Astrocyte of the spinal cord (primary cell): ENCODE results near the gene HMCN1.
A peak's percentile ranks its signal among the peaks of the same experiment; 100 is the strongest.

ENCODE experiments used
- DNase-seq: peaks from one replicate; pipeline ENCODE4 v3.0.0; 2011; ENCODE audit warnings: low read depth, low spot score
- H3K4me3 ChIP-seq: 2 replicates; pipeline ENCODE4 v1.5.1; 2011; ENCODE audit warnings: low read depth, mild to moderate bottlenecking, low read length, moderate library complexity
- CTCF ChIP-seq: IDR thresholded peaks from 2 replicates; pipeline ENCODE4 v1.5.1; 2012; ENCODE audit warnings: low read depth, mild to moderate bottlenecking, low read length, inconsistent platforms
- in situ Hi-C: cut with HindIII; loops from 2 replicates; pipeline ENCODE4 v1.10.0; 2017; ENCODE audit warnings: low sequenced_read_pairs

Gene HMCN1

DNA sequence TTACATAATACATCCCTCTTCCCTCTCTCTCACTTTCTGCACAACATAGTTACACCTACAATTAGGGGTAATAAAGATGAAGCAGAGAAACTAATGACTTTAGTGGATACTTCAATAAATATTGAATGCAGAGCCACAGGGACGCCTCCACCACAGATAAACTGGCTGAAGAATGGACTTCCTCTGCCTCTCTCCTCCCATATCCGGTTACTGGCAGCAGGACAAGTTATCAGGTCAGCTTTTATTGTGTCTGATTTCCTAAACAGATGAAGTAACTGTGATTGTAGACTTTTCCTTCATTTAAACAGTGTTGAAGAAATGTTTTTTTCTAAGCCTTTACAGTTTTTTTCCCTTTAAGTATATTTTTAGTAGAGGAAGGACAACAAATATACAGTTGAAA lies 359.2 kb downstream of the HMCN1 start:
- peak; percentile 22 for DNase-seq
- in situ Hi-C loops, result no loop called here
- no peak overlapping the region for H3K4me3 ChIP-seq
- no peak for TF ChIP-seq CTCF

DNA sequence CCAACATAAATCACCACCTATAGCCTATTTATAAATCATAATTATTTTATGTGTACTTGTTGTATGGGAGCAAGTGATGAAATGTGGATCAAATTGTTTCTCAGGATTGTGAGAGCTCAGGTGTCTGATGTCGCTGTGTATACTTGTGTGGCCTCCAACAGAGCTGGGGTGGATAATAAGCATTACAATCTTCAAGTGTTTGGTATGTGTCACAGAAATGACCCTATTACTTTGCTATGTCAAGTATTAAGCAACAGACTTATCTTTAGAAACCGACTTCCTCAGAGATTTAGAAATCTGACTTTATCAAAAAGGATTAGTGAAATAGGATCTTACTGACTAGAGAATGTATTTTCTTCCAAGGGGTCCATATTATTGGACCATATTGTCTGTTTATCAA lies 360.0 kb downstream of the HMCN1 start:
- in situ Hi-C loops, result no loop called here
- H3K4me3 ChIP-seq, result no peak overlapping the region
- peak; percentile 23 for DNase-seq
- TF ChIP-seq CTCF, result no peak

DNA sequence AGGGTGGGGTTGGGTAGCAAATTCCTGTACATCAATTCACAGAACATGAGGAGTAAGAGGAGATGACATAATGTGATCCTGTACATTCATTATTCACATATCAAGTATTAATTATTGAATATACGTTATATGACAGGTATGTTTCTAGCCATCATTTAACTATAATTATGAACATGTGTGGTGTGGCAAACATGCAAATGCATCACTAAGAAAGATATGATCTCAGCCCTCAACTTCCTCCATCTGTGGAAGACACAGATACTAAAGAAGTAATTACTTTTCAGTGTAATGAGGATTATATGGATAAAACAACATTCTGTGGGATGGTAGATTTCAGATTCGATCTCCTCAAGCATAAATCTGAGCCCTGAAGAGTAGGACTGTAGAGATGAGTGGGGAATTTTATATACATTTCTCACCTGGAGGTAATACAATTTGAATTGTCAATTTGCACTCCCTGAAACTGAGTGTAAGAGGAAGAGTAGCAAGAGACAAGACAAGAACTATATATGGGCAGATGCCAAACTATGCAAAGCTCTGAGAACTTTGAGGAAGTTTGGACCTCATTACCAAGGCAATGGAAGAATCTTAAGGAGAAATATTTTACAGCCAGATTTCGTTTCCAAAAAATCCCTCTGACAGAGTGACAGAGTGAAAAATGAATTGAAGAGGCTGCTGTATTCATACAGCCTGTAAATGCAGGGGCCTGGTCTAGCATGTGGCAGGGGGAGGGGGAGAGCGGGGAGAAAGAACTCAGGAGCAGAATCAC lies 365.3 kb downstream of the HMCN1 start:
- TF ChIP-seq CTCF, result no peak
- no peak for DNase-seq
- in situ Hi-C loops, result no loop called here
- no peak overlapping the region for H3K4me3 ChIP-seq

DNA sequence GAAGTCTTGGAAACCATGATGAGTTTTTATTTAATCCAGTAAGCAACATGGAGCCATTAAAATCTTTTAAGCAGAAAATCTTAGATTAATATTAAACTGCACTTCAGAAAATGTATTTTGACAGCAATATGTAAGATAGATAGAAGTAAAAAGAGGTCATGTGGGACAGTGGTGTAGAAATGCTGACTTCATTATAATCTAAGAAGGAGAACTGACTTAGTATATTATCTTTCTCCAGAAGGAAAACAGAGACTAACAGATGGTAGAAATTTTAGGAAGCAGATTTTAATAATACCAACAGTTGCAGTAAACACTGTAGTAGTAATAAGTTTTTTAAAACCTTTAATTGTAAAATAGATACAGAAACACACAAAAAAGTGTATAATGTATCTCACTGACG lies 367.9 kb downstream of the HMCN1 start:
- no peak overlapping the region for H3K4me3 ChIP-seq
- TF ChIP-seq CTCF, result no peak
- DNase-seq, result no peak
- in situ Hi-C loops, result no loop called here

GRCh38 chr1:186102547-186103148 lies 368.5 kb downstream of the HMCN1 start:
- H3K4me3 ChIP-seq, result no peak overlapping the region
- DNase-seq, result peak; percentile 97
- in situ Hi-C loops, result no loop called here
- no peak for TF ChIP-seq CTCF

DNA sequence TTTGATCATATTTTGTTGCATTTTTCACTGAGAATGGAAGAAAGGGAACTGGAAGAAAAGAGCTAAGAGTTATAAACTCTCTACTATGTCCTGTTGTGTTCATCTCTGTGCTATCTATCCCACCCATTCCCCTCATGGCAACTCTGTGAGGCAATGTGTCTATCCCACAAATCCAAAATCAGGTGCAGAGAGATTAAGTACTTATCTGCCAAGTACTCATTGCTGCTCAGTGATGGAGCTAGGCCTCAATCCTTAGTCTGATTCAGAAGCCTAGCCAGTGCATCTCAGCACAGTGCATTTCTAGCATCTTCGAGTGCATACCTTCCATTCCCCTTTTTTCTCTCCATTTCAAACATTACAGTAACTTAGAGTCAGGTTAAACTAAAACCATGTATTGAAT lies 370.3 kb downstream of the HMCN1 start:
- no peak for TF ChIP-seq CTCF
- H3K4me3 ChIP-seq, result no peak overlapping the region
- in situ Hi-C loops, result no loop called here
- no peak for DNase-seq
